Measurements from ENCODE around the gene CFAP61. TPM values are rescaled to one million over a fixed set of nuclear protein-coding genes. Genes with fewer than 3 reads are reported as not detected.

The CFAP61 gene
- total RNA-seq, 1 donor from 2014 or later, result not detected

DNA sequence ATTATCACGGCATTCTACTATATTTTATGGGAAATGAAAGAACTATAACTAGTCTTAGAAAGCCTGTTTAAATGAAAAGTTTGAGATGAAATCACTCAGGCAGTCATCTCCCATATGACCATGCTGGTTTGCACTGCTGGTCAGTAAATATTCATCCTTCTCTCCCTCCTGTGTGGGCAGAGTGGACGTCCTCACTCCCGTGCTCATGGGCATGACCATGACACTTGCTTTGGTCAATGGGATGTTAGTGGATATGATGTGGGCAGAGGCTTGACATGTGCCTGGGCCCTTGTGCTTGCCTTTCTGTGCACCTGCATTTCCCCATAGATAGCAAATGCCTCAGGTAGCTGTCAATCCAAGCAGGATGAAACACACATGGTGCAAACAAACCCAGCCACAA lies 222.5 kb downstream of the CFAP61 start:
- Mint-ChIP-seq H3K4me3 (ENCODE audit: unreplicated experiment) (no peak overlapping the region), H3K27me3 (ENCODE audit: low read depth, unreplicated experiment) (no peaks in the 10 kb centered on the region), H3K36me3 (ENCODE audit: low read depth, unreplicated experiment) (peaks cover 3% of the 10 kb centered on the region), H3K9me3 (ENCODE audit: unreplicated experiment) (no peaks in the 10 kb centered on the region), H3K27ac (ENCODE audit: unreplicated experiment) (no peak overlapping the region), H3K4me1 (ENCODE audit: low read depth, unreplicated experiment) (no peaks in the 10 kb centered on the region)
- no peak overlapping the region for H2AFZ ChIP-seq (ENCODE audit: low read depth, low read length)
- no peak for TF ChIP-seq EZH2 (IDR thresholded peaks at IDR 0.05; ENCODE audit: insufficient read depth, low read length)
- TF ChIP-seq, protein P1, sequence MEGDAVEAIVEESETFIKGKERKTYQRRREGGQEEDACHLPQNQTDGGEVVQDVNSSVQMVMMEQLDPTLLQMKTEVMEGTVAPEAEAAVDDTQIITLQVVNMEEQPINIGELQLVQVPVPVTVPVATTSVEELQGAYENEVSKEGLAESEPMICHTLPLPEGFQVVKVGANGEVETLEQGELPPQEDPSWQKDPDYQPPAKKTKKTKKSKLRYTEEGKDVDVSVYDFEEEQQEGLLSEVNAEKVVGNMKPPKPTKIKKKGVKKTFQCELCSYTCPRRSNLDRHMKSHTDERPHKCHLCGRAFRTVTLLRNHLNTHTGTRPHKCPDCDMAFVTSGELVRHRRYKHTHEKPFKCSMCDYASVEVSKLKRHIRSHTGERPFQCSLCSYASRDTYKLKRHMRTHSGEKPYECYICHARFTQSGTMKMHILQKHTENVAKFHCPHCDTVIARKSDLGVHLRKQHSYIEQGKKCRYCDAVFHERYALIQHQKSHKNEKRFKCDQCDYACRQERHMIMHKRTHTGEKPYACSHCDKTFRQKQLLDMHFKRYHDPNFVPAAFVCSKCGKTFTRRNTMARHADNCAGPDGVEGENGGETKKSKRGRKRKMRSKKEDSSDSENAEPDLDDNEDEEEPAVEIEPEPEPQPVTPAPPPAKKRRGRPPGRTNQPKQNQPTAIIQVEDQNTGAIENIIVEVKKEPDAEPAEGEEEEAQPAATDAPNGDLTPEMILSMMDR (IDR thresholded peaks at IDR 0.05; ENCODE audit: insufficient read depth, low read depth, low read length), result no peak
- no peak overlapping the region for H3K4me2 ChIP-seq (ENCODE audit: low read length)
- no peaks in the 10 kb centered on the region for H3K36me3 ChIP-seq (ENCODE audit: insufficient read depth, low read length)
- H3K27me3 ChIP-seq (ENCODE audit: insufficient read depth, low read length), result peaks cover 3% of the 10 kb centered on the region
- no peaks in the 10 kb centered on the region for H3K4me1 ChIP-seq (ENCODE audit: insufficient read depth, low read length)
- FAIRE-seq (no peak), DNase-seq (ENCODE audit: low read depth) (no peak)
- H3K27ac ChIP-seq (ENCODE audit: low read depth, low read length), result no peak overlapping the region
- no peaks in the 10 kb centered on the region for H4K20me1 ChIP-seq (ENCODE audit: insufficient read depth, low read length)
- no peak overlapping the region for H3K4me3 ChIP-seq (ENCODE audit: insufficient read depth, low read depth, low read length)
- no peaks in the 10 kb centered on the region for H3K9me3 ChIP-seq (ENCODE audit: insufficient read depth, low read depth, low read length)
- H3K9ac ChIP-seq (ENCODE audit: low read length), result no peak overlapping the region
- no peaks in the 10 kb centered on the region for H3K79me2 ChIP-seq (ENCODE audit: insufficient read depth, low read length)

DNA sequence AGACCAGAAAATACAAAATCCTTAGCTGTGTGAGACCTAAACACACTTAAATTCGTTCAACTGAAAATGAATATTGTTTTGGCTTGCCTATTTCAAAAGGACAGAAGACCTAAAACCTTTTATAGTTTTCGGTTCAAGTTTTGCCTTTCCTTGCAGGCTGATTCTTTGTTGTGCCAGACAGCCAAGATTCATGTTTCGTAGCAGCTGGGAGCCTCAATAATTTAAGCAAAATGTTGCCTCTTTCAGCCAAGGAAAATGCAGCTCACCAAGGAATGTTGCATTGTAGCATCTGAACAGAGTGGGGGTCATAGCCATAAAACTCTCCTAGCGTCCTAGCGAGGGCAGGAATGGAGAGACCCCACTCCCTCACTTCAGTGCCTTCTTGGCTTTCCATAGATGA lies 223.3 kb downstream of the CFAP61 start:
- H3K9me3 Mint-ChIP-seq (ENCODE audit: unreplicated experiment), result no peaks in the 10 kb centered on the region
- no peaks in the 10 kb centered on the region for H4K20me1 ChIP-seq (ENCODE audit: insufficient read depth, low read length)
- H3K9ac ChIP-seq (ENCODE audit: low read length), result no peak overlapping the region
- peaks cover 3% of the 10 kb centered on the region for H3K36me3 Mint-ChIP-seq (ENCODE audit: low read depth, unreplicated experiment)
- no peak overlapping the region for H3K4me3 Mint-ChIP-seq (ENCODE audit: unreplicated experiment)
- H2AFZ ChIP-seq (ENCODE audit: low read depth, low read length), result no peak overlapping the region
- H3K4me1 ChIP-seq (ENCODE audit: insufficient read depth, low read length), result no peaks in the 10 kb centered on the region
- TF ChIP-seq EZH2 (IDR thresholded peaks at IDR 0.05; ENCODE audit: insufficient read depth, low read length), result no peak
- TF ChIP-seq, protein P1 (IDR thresholded peaks at IDR 0.05; ENCODE audit: insufficient read depth, low read depth, low read length), result no peak
- no peaks in the 10 kb centered on the region for H3K27me3 Mint-ChIP-seq (ENCODE audit: low read depth, unreplicated experiment)
- H3K27me3 ChIP-seq (ENCODE audit: insufficient read depth, low read length), result peaks cover 3% of the 10 kb centered on the region
- FAIRE-seq (no peak), DNase-seq (ENCODE audit: low read depth) (no peak)
- no peaks in the 10 kb centered on the region for H3K36me3 ChIP-seq (ENCODE audit: insufficient read depth, low read length)
- H3K27ac Mint-ChIP-seq (ENCODE audit: unreplicated experiment), result no peak overlapping the region
- H3K4me3 ChIP-seq (ENCODE audit: insufficient read depth, low read depth, low read length), result no peak overlapping the region
- no peaks in the 10 kb centered on the region for H3K9me3 ChIP-seq (ENCODE audit: insufficient read depth, low read depth, low read length)
- H3K4me2 ChIP-seq (ENCODE audit: low read length), result no peak overlapping the region
- no peak overlapping the region for H3K27ac ChIP-seq (ENCODE audit: low read depth, low read length)
- H3K4me1 Mint-ChIP-seq (ENCODE audit: low read depth, unreplicated experiment), result no peaks in the 10 kb centered on the region
- no peaks in the 10 kb centered on the region for H3K79me2 ChIP-seq (ENCODE audit: insufficient read depth, low read length)

DNA sequence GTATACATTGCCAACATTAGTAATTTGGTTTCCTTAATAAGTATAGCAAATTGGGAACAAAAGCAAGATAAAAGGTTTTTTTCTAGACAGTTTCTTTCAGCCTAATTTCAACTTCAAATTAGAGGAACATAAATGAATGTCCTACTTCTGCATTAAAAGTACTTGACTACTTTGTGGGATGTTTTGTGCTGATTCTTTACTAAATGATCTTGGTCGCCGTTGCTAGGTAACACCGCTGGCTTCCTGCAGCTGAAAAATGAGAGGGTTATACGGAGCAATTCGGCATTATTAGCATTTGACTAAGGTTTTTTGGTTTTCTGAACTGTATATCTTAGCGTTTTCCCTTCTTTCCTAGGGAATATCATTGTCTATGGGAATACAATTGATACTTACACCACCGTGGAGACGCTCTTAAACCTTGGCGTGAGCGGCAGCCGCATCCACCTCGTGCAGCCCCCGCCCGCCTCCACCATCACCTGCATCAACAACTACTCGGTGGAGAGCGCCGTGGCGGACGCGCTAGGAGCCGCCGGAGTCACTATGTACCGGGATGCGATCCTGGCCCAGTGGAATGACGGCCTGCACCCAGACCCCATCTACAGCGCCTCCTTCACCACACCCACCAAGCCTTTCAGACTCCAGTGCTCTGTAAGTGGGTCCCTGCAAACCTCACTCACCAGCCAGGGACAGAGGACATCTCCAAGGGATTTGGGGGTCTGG lies 224.6 kb downstream of the CFAP61 start:
- H3K4me1 ChIP-seq (ENCODE audit: insufficient read depth, low read length), result no peaks in the 10 kb centered on the region
- H3K9me3 ChIP-seq (ENCODE audit: insufficient read depth, low read depth, low read length), result no peaks in the 10 kb centered on the region
- H3K4me1 Mint-ChIP-seq (ENCODE audit: low read depth, unreplicated experiment), result no peaks in the 10 kb centered on the region
- TF ChIP-seq, protein P1 (IDR thresholded peaks at IDR 0.05; ENCODE audit: insufficient read depth, low read depth, low read length), result no peak
- TF ChIP-seq EZH2 (IDR thresholded peaks at IDR 0.05; ENCODE audit: insufficient read depth, low read length), result no peak
- H3K9me3 Mint-ChIP-seq (ENCODE audit: unreplicated experiment), result no peaks in the 10 kb centered on the region
- no peak overlapping the region for H3K9ac ChIP-seq (ENCODE audit: low read length)
- peaks cover 3% of the 10 kb centered on the region for H3K36me3 Mint-ChIP-seq (ENCODE audit: low read depth, unreplicated experiment)
- FAIRE-seq (no peak), DNase-seq (ENCODE audit: low read depth) (no peak)
- no peak overlapping the region for H3K27ac ChIP-seq (ENCODE audit: low read depth, low read length)
- H3K27ac Mint-ChIP-seq (ENCODE audit: unreplicated experiment), result no peak overlapping the region
- no peak overlapping the region for H2AFZ ChIP-seq (ENCODE audit: low read depth, low read length)
- H3K27me3 ChIP-seq (ENCODE audit: insufficient read depth, low read length), result peaks cover 3% of the 10 kb centered on the region
- peak overlapping the region; percentile 22 for H3K4me2 ChIP-seq (ENCODE audit: low read length)
- H3K4me3 Mint-ChIP-seq (ENCODE audit: unreplicated experiment), result no peak overlapping the region
- H3K27me3 Mint-ChIP-seq (ENCODE audit: low read depth, unreplicated experiment), result no peaks in the 10 kb centered on the region
- H3K79me2 ChIP-seq (ENCODE audit: insufficient read depth, low read length), result no peaks in the 10 kb centered on the region
- H4K20me1 ChIP-seq (ENCODE audit: insufficient read depth, low read length), result no peaks in the 10 kb centered on the region
- H3K4me3 ChIP-seq (ENCODE audit: insufficient read depth, low read depth, low read length), result no peak overlapping the region
- H3K36me3 ChIP-seq (ENCODE audit: insufficient read depth, low read length), result no peaks in the 10 kb centered on the region

Measured in astrocyte (in vitro differentiated cells and primary cell).